Heart right ventricle (tissue), 16 donors: ENCODE results near the gene MIDN. TPM values are rescaled to one million over a fixed set of nuclear protein-coding genes. Genes with fewer than 3 reads are reported as not detected.

Experiments
- ATAC-seq, 8 donors: fragments of 200-7000 bp; cut with Tn5 transposase; one replicate each; pipeline ENCODE4 v1.9.1; 2020; ENCODE audit warnings: mild to moderate bottlenecking in 8 of 8, moderate library complexity in 8 of 8, moderate number of reproducible peaks in 1 of 8
- DNase-seq, 2 donors: peaks; one replicate each; pipeline ENCODE4 v3.0.0-alpha.2; 2020
- H3K27ac ChIP-seq, 10 donors: fragments of 200-600 bp; sonication (generic) in 2 of 10; one replicate each; pipeline versions ENCODE4 v1.5.0 to v1.8.0; 2020 to 2022; ENCODE audit warnings: mild to moderate bottlenecking in 3 of 10
- H3K27me3 ChIP-seq, 7 donors: fragments of 200-600 bp; one replicate each; pipeline ENCODE4 v1.8.0; 2021 to 2022; ENCODE audit warnings: mild to moderate bottlenecking in 2 of 7
- H3K36me3 ChIP-seq, 9 donors: fragments of 200-600 bp; sonication (generic) in 1 of 9; one replicate each; pipeline versions ENCODE4 v1.5.0 to v1.8.0; 2020 to 2022; ENCODE audit warnings: mild to moderate bottlenecking in 2 of 9
- H3K4me1 ChIP-seq, 9 donors: fragments of 200-600 bp; sonication (generic) in 1 of 9; one replicate each; pipeline versions ENCODE4 v1.5.0 to v1.8.0; 2020 to 2022; ENCODE audit warnings: mild to moderate bottlenecking in 4 of 9
- H3K4me3 ChIP-seq, 10 donors: fragments of 200-600 bp; sonication (generic) in 2 of 10; one replicate each; pipeline versions ENCODE4 v1.5.0 to v1.8.0; 2020 to 2022; ENCODE audit warnings: mild to moderate bottlenecking in 7 of 10, moderate library complexity in 2 of 10
- H3K9me3 ChIP-seq, 11 donors: fragments of 200-600 bp in 10 of 11; sonication (generic) in 2 of 11; one replicate each; pipeline versions ENCODE4 v1.5.0 to v1.8.0; 2013 to 2022; ENCODE audit warnings: mild to moderate bottlenecking in 2 of 11, control low read depth in 1 of 11, moderate library complexity in 1 of 11
- WGBS, 2 donors: extraction: QIAGEN DNeasy Blood & Tissue Kit; methylation state at CpG; one replicate each; pipeline ENCODE4 v1.1.7; 2013; ENCODE audit warnings: inconsistent platforms in 1 of 2; 5-methylcytosine and 5-hydroxymethylcytosine counted together
- intact Hi-C, 10 donors: fragments of 100-400 bp; cut with DNase I; formaldehyde crosslinking; loops; one replicate each; pipeline versions ENCODE4 v1.11.1 to v1.14.2; 2022
- polyA plus RNA-seq, 2 donors: library from polyadenylated mRNA; stranded (reverse); fragments of 200-250 nt; gene quantifications; one replicate each; pipeline ENCODE4 v1.2.3, GENCODE V29; 2013
- total RNA-seq, 10 donors: library from RNA; stranded (reverse); fragmentation: NEBNext Ultra II Directional in 3 of 10; extraction: Animal tissue kit (Norgen Biotek cat#: 25700) in 3 of 10; gene quantifications; one replicate each; pipeline versions ENCODE4 v1.2.1 to v1.2.4, GENCODE V29; 2021 to 2023
- TF ChIP-seq, protein P1 (sequence below), 9 donors: fragments of 200-600 bp; sonication (generic) in 2 of 9; IDR thresholded peaks; one replicate each; pipeline versions ENCODE4 v1.5.0 to v1.8.0; 2021 to 2022; ENCODE audit warnings: antibody characterized with exemption in 9 of 9, mild to moderate bottlenecking in 5 of 9, moderate library complexity in 1 of 9
- donor health status: Arrhythmogenic right ventricular cardiomyopathy.
- donor health status: ischemic (EF 13 %, LVEDD 7.1; RV severe dilation, severe dysfunction).
- donor health status: healthy with polysubstance abuse.
- donor health status: DM: no; HTN: yes; CAD: no.
- donor health status: DM: no; HTN: no; CAD: no.
- donor health status: ischemic (EF 25% LVEDD 6.9; RV normal size, moderate dysfunction).
- donor health status: ischemic (EF 25% LVEDD 5.7; RV mildly dilated, moderate dysfunction).
- donor health status: healthy.
- donor health status: DM: yes; HTN: yes; CAD: no.
- donor health status: Ischemic cardiomyopathy.
- donor health status: ischemic (EF 35%, LVEDD 5.7; RV mildly dilated, moderate dysfunction).
- donor health status: nonischemic (EF 11% LVEDD 7.7; RV severe dilation, severe dysfunction).
- donor health status: DM: yes; HTN: yes; CAD: no.
- donor health status: PGD.
- donor health status: ischemic (EF 29% LVEDD 5.4; RV normal size, mild dysfunction).
- donor health status: nonischemic (EF 23%, LVEDD 6.1; RV moderate dilation, normal function).

MIDN gene
- total and polyA plus RNA-seq, 12 donors: 22.7 to 236 (median 63.7) TPM

DNA sequence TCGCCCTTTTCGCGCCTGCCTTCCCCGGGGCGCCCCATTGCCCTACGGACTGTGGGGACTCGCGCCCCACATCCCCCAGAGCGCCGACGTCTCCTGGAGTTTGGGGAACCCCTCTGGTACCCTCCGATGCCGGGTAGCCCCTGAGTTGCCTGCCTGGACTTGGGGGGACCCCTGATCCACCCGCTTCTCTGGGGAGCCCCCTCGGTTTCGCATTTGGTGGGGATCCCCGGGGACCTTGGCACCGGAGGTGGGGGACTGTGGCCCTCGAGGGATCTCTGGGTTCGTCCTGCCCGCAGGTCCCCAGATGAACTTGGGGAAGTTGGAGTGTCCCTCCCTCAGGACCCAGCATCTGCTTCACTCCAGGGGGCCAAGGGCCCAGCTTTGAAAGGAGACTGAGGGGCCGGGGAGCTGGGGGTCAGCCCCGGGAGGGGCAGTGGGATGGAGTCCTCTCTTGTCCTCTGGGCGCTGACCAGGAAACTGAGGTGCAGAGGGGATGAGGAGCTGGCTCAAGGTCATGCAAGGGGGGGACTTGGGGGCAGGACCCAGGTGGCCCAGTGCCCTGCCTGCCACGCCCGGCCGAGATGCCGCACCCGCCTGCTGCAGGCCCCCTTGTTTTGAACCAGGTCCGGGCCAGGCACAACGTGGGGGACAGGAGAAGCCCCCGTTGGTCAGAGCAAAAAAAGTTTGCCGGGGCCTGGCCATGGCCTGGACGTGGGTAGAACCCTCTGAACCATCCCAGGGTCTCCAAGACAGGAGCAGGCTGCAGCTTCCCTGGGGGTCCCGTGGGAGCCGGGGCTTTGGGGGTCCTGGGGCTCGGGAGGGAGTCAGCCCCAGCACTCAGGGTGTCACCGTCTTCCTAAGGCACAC is 38.3 kb downstream of the MIDN start:
- Histone ChIP-seq H3K27ac (no peak overlapping the region), H3K27me3 (peaks cover 22 to 84% (median 79%) of the 10 kb centered on the region in 7 donors), H3K36me3 (no peaks in the 10 kb centered on the region), H3K4me1 (peaks cover 0 to 16% (median 3%) of the 10 kb centered on the region in 9 donors), H3K9me3 (no peaks in the 10 kb centered on the region), H3K4me3 (no peak overlapping the region)
- no peak for DNase-seq
- TF ChIP-seq, protein P1, sequence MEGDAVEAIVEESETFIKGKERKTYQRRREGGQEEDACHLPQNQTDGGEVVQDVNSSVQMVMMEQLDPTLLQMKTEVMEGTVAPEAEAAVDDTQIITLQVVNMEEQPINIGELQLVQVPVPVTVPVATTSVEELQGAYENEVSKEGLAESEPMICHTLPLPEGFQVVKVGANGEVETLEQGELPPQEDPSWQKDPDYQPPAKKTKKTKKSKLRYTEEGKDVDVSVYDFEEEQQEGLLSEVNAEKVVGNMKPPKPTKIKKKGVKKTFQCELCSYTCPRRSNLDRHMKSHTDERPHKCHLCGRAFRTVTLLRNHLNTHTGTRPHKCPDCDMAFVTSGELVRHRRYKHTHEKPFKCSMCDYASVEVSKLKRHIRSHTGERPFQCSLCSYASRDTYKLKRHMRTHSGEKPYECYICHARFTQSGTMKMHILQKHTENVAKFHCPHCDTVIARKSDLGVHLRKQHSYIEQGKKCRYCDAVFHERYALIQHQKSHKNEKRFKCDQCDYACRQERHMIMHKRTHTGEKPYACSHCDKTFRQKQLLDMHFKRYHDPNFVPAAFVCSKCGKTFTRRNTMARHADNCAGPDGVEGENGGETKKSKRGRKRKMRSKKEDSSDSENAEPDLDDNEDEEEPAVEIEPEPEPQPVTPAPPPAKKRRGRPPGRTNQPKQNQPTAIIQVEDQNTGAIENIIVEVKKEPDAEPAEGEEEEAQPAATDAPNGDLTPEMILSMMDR (IDR thresholded peaks at IDR 0.05): no peak
- no peak for ATAC-seq
- 34 to 40% methylated on average over 25 to 38 of the region's 38 CpGs for WGBS, 2 donors
- intact Hi-C loops: loop anchor here in 5 of 10 donors (5.0 to 10.0 kb wide), 4 partner anchors 68 to 88 kb away; a partner anchor contains a TSS

DNA sequence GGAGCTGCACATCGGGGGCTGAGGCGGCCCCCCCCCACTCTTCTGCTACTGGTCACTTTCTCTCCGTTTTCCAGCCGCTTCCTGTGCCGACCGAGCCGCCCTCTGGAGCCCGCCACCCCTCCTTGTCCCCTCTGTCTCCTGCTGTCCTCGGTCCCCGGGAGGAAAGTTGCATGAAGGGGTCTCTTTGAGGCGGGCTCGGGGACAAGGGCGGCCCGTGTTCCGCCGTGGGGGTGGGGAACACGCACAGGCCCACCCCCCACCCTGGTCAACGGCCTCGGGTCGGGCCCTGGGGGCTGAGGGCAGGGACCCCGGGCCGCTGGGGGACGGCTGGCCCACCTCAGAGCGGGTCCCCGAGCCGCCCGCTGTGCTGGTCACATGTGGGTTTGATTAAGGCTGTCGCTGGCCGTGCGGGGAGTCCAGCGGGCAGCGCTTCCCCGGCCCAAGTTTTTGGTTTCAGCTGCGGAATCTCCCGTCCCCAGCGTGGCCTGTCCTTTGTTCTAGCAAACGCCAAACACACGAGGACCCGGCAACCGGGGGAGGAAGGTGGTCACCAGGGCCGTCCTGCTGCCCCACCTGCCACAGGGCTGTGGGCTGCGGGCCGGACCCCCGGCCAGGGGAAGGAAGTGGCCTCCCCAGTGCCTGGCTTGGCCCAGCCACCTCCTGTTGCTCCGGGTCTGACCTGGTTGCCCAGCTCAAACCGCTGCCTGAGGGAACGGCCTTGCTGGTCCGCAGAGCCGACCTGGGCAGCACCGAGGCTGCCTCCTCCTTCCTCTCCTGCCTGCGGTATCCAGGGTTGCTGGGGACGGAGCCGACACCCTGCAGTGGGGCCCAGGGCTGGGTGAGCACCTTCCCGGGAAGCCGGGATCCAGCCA is 39.2 kb downstream of the MIDN start:
- H3K36me3 ChIP-seq: no peaks in the 10 kb centered on the region
- no peak for DNase-seq
- H3K4me3 ChIP-seq: no peak overlapping the region
- peaks cover 22 to 93% (median 88%) of the 10 kb centered on the region in 7 donors for H3K27me3 ChIP-seq
- no peak overlapping the region for H3K27ac ChIP-seq
- ATAC-seq: no peak
- TF ChIP-seq, protein P1 (IDR thresholded peaks at IDR 0.05): no peak
- H3K4me1 ChIP-seq: peaks cover 0 to 16% (median 3%) of the 10 kb centered on the region in 9 donors
- WGBS, 2 donors: 44 to 52% methylated on average over 51 to 55 of the region's 55 CpGs
- H3K9me3 ChIP-seq: no peaks in the 10 kb centered on the region
- intact Hi-C loops: loop anchor here in 5 of 10 donors (5.0 to 10.0 kb wide), 4 partner anchors 67 to 87 kb away; a partner anchor contains a TSS

DNA sequence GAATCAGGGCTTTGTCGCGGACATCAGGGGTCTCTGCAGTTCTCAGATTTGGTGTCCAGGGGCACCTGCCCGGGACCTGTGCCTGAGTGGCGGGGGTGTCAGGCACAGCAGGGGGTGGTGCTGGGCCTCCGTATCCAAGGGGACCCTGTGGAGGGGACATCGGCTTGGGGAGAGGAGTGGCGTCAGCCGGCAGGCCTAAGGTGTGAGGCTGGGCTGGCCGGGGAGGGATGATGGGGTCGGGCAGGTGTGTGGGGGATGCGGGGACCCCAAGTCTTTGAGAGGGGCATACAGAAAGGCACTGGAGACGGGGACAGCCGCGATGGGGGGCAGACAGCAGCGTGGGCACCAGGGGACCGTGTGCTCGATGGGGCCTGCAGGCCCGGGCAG is 39.8 kb downstream of the MIDN start:
- 86 to 93% methylated on average over 18 of the region's 18 CpGs for WGBS, 2 donors
- DNase-seq: no peak
- no peaks in the 10 kb centered on the region for H3K36me3 ChIP-seq
- H3K4me3 ChIP-seq: no peak overlapping the region
- no peak overlapping the region for H3K27ac ChIP-seq
- no peak for ATAC-seq
- H3K4me1 ChIP-seq: peaks cover 0 to 16% (median 3%) of the 10 kb centered on the region in 9 donors
- TF ChIP-seq, protein P1 (IDR thresholded peaks at IDR 0.05): no peak
- no peaks in the 10 kb centered on the region for H3K9me3 ChIP-seq
- peaks cover 22 to 94% (median 89%) of the 10 kb centered on the region in 7 donors for H3K27me3 ChIP-seq
- intact Hi-C loops: loop anchor here in 5 of 10 donors (5.0 to 10.0 kb wide), 4 partner anchors 67 to 87 kb away; a partner anchor contains a TSS
